Measurements from ENCODE around the gene DGKH.

Gene DGKH

DNA sequence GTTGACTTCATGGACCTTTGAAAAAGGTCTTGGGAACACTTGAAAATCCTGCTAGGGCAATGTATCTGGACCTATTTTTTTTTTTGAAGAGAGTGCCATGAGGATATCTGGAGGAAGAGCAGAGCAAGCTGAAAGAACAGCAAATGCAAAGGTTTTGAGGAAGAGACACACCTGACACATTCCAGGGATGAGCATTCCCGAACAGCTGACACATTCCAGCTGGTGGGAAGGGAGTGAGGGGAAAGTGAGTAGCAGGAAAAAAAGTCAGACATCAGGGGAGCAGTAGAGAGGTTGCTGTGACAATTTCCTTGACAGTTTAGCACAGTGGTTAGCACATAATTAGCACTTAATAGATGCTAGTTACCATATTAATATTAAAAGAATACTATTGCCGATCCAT lies 14.7 kb downstream of the DGKH start:
- Histone ChIP-seq H3K9me2 (ENCODE audit: low read depth, low read length) (no peaks in the 10 kb centered on the region), H3K4me3 (ENCODE audit: low read depth, low read length, poor library complexity, severe bottlenecking) (no peak overlapping the region), H3K79me2 (ENCODE audit: insufficient read depth, low read length) (no peaks in the 10 kb centered on the region), H4K20me1 (ENCODE audit: insufficient read depth, low read length) (no peaks in the 10 kb centered on the region), H3K9ac (ENCODE audit: low read length) (no peak overlapping the region), H2AFZ (ENCODE audit: low read length) (no peak overlapping the region), H3K27me3 (ENCODE audit: insufficient read depth, low read length) (no peaks in the 10 kb centered on the region), H3K36me3 (ENCODE audit: insufficient read depth, low read length) (0 out of 2 replicates have a peak, but pooled peaks cover 7% of the 10 kb centered on the region), H3K4me1 (ENCODE audit: insufficient read depth, low read length, severe bottlenecking) (no peaks in the 10 kb centered on the region), H3K4me2 (ENCODE audit: low read length) (no peak overlapping the region), H3K9me3 (ENCODE audit: low read length) (no peaks in the 10 kb centered on the region), H3F3A (ENCODE audit: insufficient read depth, low read length) (no peaks in the 10 kb centered on the region), H3K27ac (ENCODE audit: low read depth, low read length, poor library complexity, severe bottlenecking) (no peak overlapping the region)
- TF ChIP-seq, protein P1, sequence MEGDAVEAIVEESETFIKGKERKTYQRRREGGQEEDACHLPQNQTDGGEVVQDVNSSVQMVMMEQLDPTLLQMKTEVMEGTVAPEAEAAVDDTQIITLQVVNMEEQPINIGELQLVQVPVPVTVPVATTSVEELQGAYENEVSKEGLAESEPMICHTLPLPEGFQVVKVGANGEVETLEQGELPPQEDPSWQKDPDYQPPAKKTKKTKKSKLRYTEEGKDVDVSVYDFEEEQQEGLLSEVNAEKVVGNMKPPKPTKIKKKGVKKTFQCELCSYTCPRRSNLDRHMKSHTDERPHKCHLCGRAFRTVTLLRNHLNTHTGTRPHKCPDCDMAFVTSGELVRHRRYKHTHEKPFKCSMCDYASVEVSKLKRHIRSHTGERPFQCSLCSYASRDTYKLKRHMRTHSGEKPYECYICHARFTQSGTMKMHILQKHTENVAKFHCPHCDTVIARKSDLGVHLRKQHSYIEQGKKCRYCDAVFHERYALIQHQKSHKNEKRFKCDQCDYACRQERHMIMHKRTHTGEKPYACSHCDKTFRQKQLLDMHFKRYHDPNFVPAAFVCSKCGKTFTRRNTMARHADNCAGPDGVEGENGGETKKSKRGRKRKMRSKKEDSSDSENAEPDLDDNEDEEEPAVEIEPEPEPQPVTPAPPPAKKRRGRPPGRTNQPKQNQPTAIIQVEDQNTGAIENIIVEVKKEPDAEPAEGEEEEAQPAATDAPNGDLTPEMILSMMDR (IDR thresholded peaks at IDR 0.05; ENCODE audit: low read length) = no peak
- TF ChIP-seq EZH2 (IDR thresholded peaks at IDR 0.05; ENCODE audit: borderline replicate concordance, low read length) = no peak

DNA sequence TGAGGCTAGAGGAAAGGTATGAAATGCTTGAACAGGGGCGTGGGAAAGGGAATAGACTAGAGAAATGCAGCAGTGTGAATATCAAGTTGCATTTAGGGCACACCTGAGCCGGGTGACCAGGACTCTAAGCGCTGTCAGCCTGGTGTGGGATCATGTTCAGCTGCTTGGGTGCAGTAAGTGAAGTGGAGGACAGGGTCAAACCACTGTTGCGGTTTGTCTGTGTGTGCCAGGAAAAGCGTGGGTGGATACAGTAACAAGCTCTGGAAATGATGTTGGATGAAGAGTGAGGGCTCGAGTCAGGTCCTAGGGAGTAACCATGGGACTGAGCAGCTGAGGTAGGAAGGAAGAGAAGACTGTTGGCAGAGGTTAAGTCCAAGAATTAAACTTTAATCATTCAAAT lies 15.8 kb downstream of the DGKH start:
- Histone ChIP-seq H3K27me3 (ENCODE audit: insufficient read depth, low read length) (no peaks in the 10 kb centered on the region), H3K4me2 (ENCODE audit: low read length) (no peak overlapping the region), H3F3A (ENCODE audit: insufficient read depth, low read length) (no peaks in the 10 kb centered on the region), H3K9me2 (ENCODE audit: low read depth, low read length) (no peaks in the 10 kb centered on the region), H3K4me3 (ENCODE audit: low read depth, low read length, poor library complexity, severe bottlenecking) (no peak overlapping the region), H3K9ac (ENCODE audit: low read length) (no peak overlapping the region), H3K4me1 (ENCODE audit: insufficient read depth, low read length, severe bottlenecking) (no peaks in the 10 kb centered on the region), H3K36me3 (ENCODE audit: insufficient read depth, low read length) (0 out of 2 replicates have a peak, but pooled peaks cover 4% of the 10 kb centered on the region), H3K79me2 (ENCODE audit: insufficient read depth, low read length) (no peaks in the 10 kb centered on the region), H3K9me3 (ENCODE audit: low read length) (no peaks in the 10 kb centered on the region), H2AFZ (ENCODE audit: low read length) (no peak overlapping the region), H4K20me1 (ENCODE audit: insufficient read depth, low read length) (no peaks in the 10 kb centered on the region), H3K27ac (ENCODE audit: low read depth, low read length, poor library complexity, severe bottlenecking) (no peak overlapping the region)
- TF ChIP-seq, protein P1 (IDR thresholded peaks at IDR 0.05; ENCODE audit: low read length) = no peak
- TF ChIP-seq EZH2 (IDR thresholded peaks at IDR 0.05; ENCODE audit: borderline replicate concordance, low read length) = no peak

DNA sequence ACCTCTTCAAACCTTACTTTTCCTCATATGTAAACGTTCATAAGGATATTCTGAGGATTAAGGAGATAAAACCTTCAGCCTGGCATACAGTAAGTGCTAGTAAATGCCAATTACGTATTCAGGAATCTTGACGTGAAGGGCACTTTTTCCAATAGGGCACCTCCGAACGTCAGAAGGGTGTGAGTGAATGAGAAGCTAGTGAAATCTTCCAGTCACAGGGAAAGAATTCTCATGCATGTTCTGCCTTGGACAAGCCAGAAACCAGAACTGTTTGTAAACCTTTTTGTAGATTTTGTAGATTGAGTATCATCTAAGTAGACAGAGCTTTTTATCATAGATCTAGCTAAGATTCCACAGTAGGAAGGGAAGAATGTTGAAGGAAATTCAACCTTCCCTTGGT lies 16.5 kb downstream of the DGKH start:
- H3K36me3 ChIP-seq (ENCODE audit: insufficient read depth, low read length) = peaks cover 4% of the 10 kb centered on the region; the same call in 1 of the 2 replicates

More for the DNA sequence above, 16.5 kb downstream of the DGKH start:
- Histone ChIP-seq H2AFZ (ENCODE audit: low read length) (no peak overlapping the region), H4K20me1 (ENCODE audit: insufficient read depth, low read length) (no peaks in the 10 kb centered on the region), H3K79me2 (ENCODE audit: insufficient read depth, low read length) (no peaks in the 10 kb centered on the region), H3K27me3 (ENCODE audit: insufficient read depth, low read length) (no peaks in the 10 kb centered on the region), H3K4me1 (ENCODE audit: insufficient read depth, low read length, severe bottlenecking) (no peaks in the 10 kb centered on the region), H3K9ac (ENCODE audit: low read length) (no peak overlapping the region), H3K4me2 (ENCODE audit: low read length) (no peak overlapping the region), H3K27ac (ENCODE audit: low read depth, low read length, poor library complexity, severe bottlenecking) (no peak overlapping the region), H3K4me3 (ENCODE audit: low read depth, low read length, poor library complexity, severe bottlenecking) (no peak overlapping the region), H3K9me2 (ENCODE audit: low read depth, low read length) (no peaks in the 10 kb centered on the region), H3K9me3 (ENCODE audit: low read length) (no peaks in the 10 kb centered on the region), H3F3A (ENCODE audit: insufficient read depth, low read length) (no peaks in the 10 kb centered on the region)
- TF ChIP-seq, protein P1 (IDR thresholded peaks at IDR 0.05; ENCODE audit: low read length) = no peak
- TF ChIP-seq EZH2 (IDR thresholded peaks at IDR 0.05; ENCODE audit: borderline replicate concordance, low read length) = no peak
